Caco-2 (cell line): ENCODE data around the gene SMIM10L1. TPM values are rescaled to one million over a fixed set of nuclear protein-coding genes. Genes with fewer than 3 reads are reported as not detected.

ENCODE experiments used
- BruUV-seq: library from RNA; stranded (reverse); fragments of 400-500 nt; replicated peaks from 2 replicates; lab custom pipeline; 2021; lab: Mats Ljungman, UMichigan
- CTCF ChIA-PET: fragments of 300-600 bp; sonication (Branson Sonifier 250); formaldehyde crosslinking; loops from one replicate; lab custom pipeline; 2022; ENCODE audit warnings: antibody characterized with exemption; lab: Charles Lee
- POLR2A ChIA-PET: fragments of 300-600 bp; sonication (Branson Sonifier 250); formaldehyde crosslinking; loops from one replicate; lab custom pipeline; 2022; ENCODE audit warnings: antibody characterized with exemption; lab: Charles Lee
- DNase-seq, 2 experiments: peaks; one replicate each; pipeline versions ENCODE4 v3.0.0 to v3.0.0-alpha.2; 2020 to 2022
- H3K27me3 ChIP-seq: replicated peaks from 2 replicates; pipeline ENCODE4 v1.6.0; 2011; ENCODE audit warnings: low read length; ENCODE audit not compliant: control insufficient read depth, insufficient read depth
- H3K36me3 ChIP-seq: 2 replicates; pipeline ENCODE4 v1.5.1; 2011; ENCODE audit warnings: low read length; ENCODE audit not compliant: control insufficient read depth, insufficient read depth
- H3K4me1 ChIP-seq: fragments of 250-450 bp; sonication (Bioruptor Pico); 2 replicates; pipeline ENCODE4 v1.5.1; 2020; ENCODE audit warnings: mild to moderate bottlenecking
- H3K4me3 ChIP-seq: 2 replicates; pipeline ENCODE4 v1.5.1; 2011; ENCODE audit warnings: low read depth, mild to moderate bottlenecking, control low read depth, low read length
- H3K9me3 ChIP-seq: fragments of 250-450 bp; sonication (Bioruptor Pico); 2 replicates; pipeline ENCODE4 v1.5.1; 2020; ENCODE audit warnings: mild to moderate bottlenecking, moderate library complexity
- H3K27ac Mint-ChIP-seq: one replicate; pipeline ENCODE4 v1.8.0; 2022; ENCODE audit warnings: mixed read lengths; ENCODE audit not compliant: unreplicated experiment
- H3K27me3 Mint-ChIP-seq: one replicate; pipeline ENCODE4 v1.8.0; 2022; ENCODE audit warnings: mixed read lengths; ENCODE audit not compliant: insufficient read depth, unreplicated experiment
- H3K36me3 Mint-ChIP-seq: one replicate; pipeline ENCODE4 v1.8.0; 2022; ENCODE audit warnings: mild to moderate bottlenecking, mixed read lengths; ENCODE audit not compliant: insufficient read depth, unreplicated experiment
- H3K4me1 Mint-ChIP-seq: one replicate; pipeline ENCODE4 v1.8.0; 2022; ENCODE audit warnings: low read depth, mixed read lengths; ENCODE audit not compliant: unreplicated experiment
- H3K4me3 Mint-ChIP-seq: one replicate; pipeline ENCODE4 v1.8.0; 2022; ENCODE audit warnings: mild to moderate bottlenecking, moderate library complexity, mixed read lengths; ENCODE audit not compliant: unreplicated experiment
- H3K9me3 Mint-ChIP-seq: one replicate; pipeline ENCODE4 v1.8.0; 2022; ENCODE audit warnings: mixed read lengths; ENCODE audit not compliant: unreplicated experiment
- intact Hi-C: fragments of 100-400 bp; cut with micrococcal nuclease; formaldehyde crosslinking; loops from one replicate; pipeline ENCODE4 v1.10.0; 2022; ENCODE audit not compliant: unreplicated experiment
- total RNA-seq: library from RNA; stranded (reverse); gene quantifications from 2 replicates; pipeline ENCODE4 v1.2.3, GENCODE V29; 2022
- TF ChIP-seq, protein P1 (sequence below), 2 experiments: fragments of 200-600 bp in 1 of 2; IDR thresholded peaks; 1 replicate in 1 of 2; 2 replicates in 1 of 2; pipeline versions ENCODE4 v1.5.1 to v1.8.0; 2011 to 2022; ENCODE audit warnings: antibody characterized with exemption in 1 of 2, control low read depth in 1 of 2, inconsistent platforms in 1 of 2, low read depth in 1 of 2, low read length in 1 of 2, mild to moderate bottlenecking in 1 of 2, moderate library complexity in 1 of 2; ENCODE audit not compliant: insufficient read depth in 1 of 2, severe bottlenecking in 1 of 2, unreplicated experiment in 1 of 2

SMIM10L1 gene
- total RNA-seq, 1 experiment from 2014 or later, result 24.9 TPM

- H3K36me3 Mint-ChIP-seq, result peaks cover 11% of the 10 kb centered on the region
- TF ChIP-seq, protein P1, sequence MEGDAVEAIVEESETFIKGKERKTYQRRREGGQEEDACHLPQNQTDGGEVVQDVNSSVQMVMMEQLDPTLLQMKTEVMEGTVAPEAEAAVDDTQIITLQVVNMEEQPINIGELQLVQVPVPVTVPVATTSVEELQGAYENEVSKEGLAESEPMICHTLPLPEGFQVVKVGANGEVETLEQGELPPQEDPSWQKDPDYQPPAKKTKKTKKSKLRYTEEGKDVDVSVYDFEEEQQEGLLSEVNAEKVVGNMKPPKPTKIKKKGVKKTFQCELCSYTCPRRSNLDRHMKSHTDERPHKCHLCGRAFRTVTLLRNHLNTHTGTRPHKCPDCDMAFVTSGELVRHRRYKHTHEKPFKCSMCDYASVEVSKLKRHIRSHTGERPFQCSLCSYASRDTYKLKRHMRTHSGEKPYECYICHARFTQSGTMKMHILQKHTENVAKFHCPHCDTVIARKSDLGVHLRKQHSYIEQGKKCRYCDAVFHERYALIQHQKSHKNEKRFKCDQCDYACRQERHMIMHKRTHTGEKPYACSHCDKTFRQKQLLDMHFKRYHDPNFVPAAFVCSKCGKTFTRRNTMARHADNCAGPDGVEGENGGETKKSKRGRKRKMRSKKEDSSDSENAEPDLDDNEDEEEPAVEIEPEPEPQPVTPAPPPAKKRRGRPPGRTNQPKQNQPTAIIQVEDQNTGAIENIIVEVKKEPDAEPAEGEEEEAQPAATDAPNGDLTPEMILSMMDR (IDR thresholded peaks at IDR 0.05; ENCODE audit: insufficient read depth in 1 of 2, low read depth in 1 of 2, low read length in 1 of 2, severe bottlenecking in 1 of 2, unreplicated experiment in 1 of 2), result no peak
- H3K4me1 Mint-ChIP-seq, result peaks cover 8% of the 10 kb centered on the region
- intact Hi-C loops, result no loop called here
- Histone ChIP-seq H3K27me3 (no peaks in the 10 kb centered on the region), H3K9me3 (no peaks in the 10 kb centered on the region), H3K36me3 (no peaks in the 10 kb centered on the region), H3K4me1 (peaks cover 7% of the 10 kb centered on the region; the same call in 1 of the 2 replicates), H3K4me3 (no peak overlapping the region)
- no peak overlapping the region for H3K27ac Mint-ChIP-seq
- no peak overlapping the region for H3K4me3 Mint-ChIP-seq
- POLR2A ChIA-PET, result no interaction called here
- no peaks in the 10 kb centered on the region for H3K27me3 Mint-ChIP-seq
- H3K9me3 Mint-ChIP-seq, result no peaks in the 10 kb centered on the region
- no peak for DNase-seq
- CTCF ChIA-PET, result no interaction called here
- no TSS peak for BruUV-seq
Measured at GRCh38 chr12:11133162-11133561, 37.8 kb upstream of the SMIM10L1 start.

- peaks cover 7% of the 10 kb centered on the region; the same call in 1 of the 2 replicates for H3K4me1 ChIP-seq
- H3K4me3 ChIP-seq, result no peak overlapping the region
- BruUV-seq, result no TSS peak
- Mint-ChIP-seq H3K9me3 (no peaks in the 10 kb centered on the region), H3K36me3 (peaks cover 7% of the 10 kb centered on the region), H3K4me1 (peaks cover 8% of the 10 kb centered on the region), H3K27ac (no peak overlapping the region), H3K27me3 (no peaks in the 10 kb centered on the region), H3K4me3 (no peak overlapping the region)
- H3K36me3 ChIP-seq, result no peaks in the 10 kb centered on the region
- no peaks in the 10 kb centered on the region for H3K9me3 ChIP-seq
- TF ChIP-seq, protein P1 (IDR thresholded peaks at IDR 0.05; ENCODE audit: insufficient read depth in 1 of 2, low read depth in 1 of 2, low read length in 1 of 2, severe bottlenecking in 1 of 2, unreplicated experiment in 1 of 2), result no peak
- ChIA-PET CTCF (no interaction called here), POLR2A (no interaction called here)
- intact Hi-C loops, result no loop called here
- H3K27me3 ChIP-seq, result no peaks in the 10 kb centered on the region
- DNase-seq, result no peak
Measured at GRCh38 chr12:11133816-11134215, 37.2 kb upstream of the SMIM10L1 start.

DNA sequence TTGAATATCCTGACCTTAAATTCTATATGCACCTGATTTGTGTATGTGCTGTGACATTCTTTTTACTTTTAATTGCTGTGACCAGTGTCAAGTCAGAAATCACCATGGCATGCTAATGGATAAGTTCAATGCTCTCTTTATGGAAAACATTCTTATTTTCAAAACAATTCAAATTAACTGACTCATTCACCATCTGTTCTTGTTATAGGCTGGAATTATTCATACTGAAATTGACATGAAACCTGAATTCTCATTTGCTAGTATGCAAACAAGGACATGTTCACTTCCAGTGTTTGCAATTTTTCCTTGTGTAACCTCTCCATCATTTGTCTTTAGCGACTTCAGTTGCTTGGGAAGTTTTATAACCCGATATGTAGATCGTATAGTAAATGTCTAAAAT is 36.7 kb upstream of the SMIM10L1 start, which contains the start of gene TAS2R30:
TAS2R30 (minus strand) TSS at position 340 of the 400 bp plus-strand sequence. CDS start 400 bp downstream, outside the sequence.
- H3K36me3 Mint-ChIP-seq, result peaks cover 2% of the 10 kb centered on the region

More for the DNA sequence above, 36.7 kb upstream of the SMIM10L1 start, which contains the start of gene TAS2R30:
- no TSS peak for BruUV-seq
- Mint-ChIP-seq H3K27ac (no peak within 1 kb of the TSS), H3K27me3 (no peaks in the 10 kb centered on the region), H3K4me1 (peaks cover 8% of the 10 kb centered on the region), H3K9me3 (no peaks in the 10 kb centered on the region), H3K4me3 (no peak within 1 kb of the TSS)
- CTCF ChIA-PET, result no interaction called here
- no peaks in the 10 kb centered on the region for H3K27me3 ChIP-seq
- DNase-seq, result no peak
- POLR2A ChIA-PET, result no interaction called here
- no peaks in the 10 kb centered on the region for H3K36me3 ChIP-seq
- intact Hi-C loops, result no loop called here
- H3K4me3 ChIP-seq, result no peak within 1 kb of the TSS
- H3K9me3 ChIP-seq, result no peaks in the 10 kb centered on the region
- TF ChIP-seq, protein P1 (IDR thresholded peaks at IDR 0.05; ENCODE audit: insufficient read depth in 1 of 2, low read depth in 1 of 2, low read length in 1 of 2, severe bottlenecking in 1 of 2, unreplicated experiment in 1 of 2), result no peak
- peaks cover 7% of the 10 kb centered on the region; the same call in 1 of the 2 replicates for H3K4me1 ChIP-seq
